ENCODE measurements around the gene MSRB3. TPM values are rescaled to one million over a fixed set of nuclear protein-coding genes. Genes with fewer than 3 reads are reported as not detected.

MSRB3 gene
- total and polyA plus RNA-seq, 2 of the 8 experiments (the other 6 are each of a cell fraction or from before 2014, with no cell fraction given): 0.32 to 1.2 TPM

- no peak for TF ChIP-seq CTCF (IDR thresholded peaks at IDR 0.05; ENCODE audit: control extremely low read depth in 1 of 3, insufficient read depth in 1 of 3, low read depth in 1 of 3, low read length in 3 of 3)
These were observed 41.3 kb downstream of the MSRB3 start (continued) for GRCh38 chr12:65319688-65320200.
